Colonic mucosa (tissue), 4 donors: ENCODE measurements around the gene PTRHD1. TPM values are rescaled to one million over a fixed set of nuclear protein-coding genes. Genes with fewer than 3 reads are reported as not detected.
A peak's percentile ranks its signal among the peaks of the same experiment; 100 is the strongest.
"Not testable (repeated sequence)": the region's sequence is repeated elsewhere in the genome, so short reads cannot be mapped to it uniquely, and the experiment has no call there.

Experiments
- DNase-seq: peaks from one replicate; pipeline ENCODE4 v3.0.0-alpha.2; 2020
- H3K27ac ChIP-seq: fragments of 200-600 bp; one replicate; pipeline ENCODE4 v1.8.0; 2021
- H3K27me3 ChIP-seq: fragments of 200-600 bp; one replicate; pipeline ENCODE4 v1.8.0; 2021
- H3K36me3 ChIP-seq: fragments of 200-600 bp; one replicate; pipeline ENCODE4 v1.8.0; 2021
- H3K4me1 ChIP-seq: fragments of 200-600 bp; one replicate; pipeline ENCODE4 v1.8.0; 2021; ENCODE audit warnings: mild to moderate bottlenecking
- H3K4me3 ChIP-seq: fragments of 200-600 bp; one replicate; pipeline ENCODE4 v1.8.0; 2021
- H3K9ac ChIP-seq, 2 donors: one replicate each; pipeline ENCODE4 v1.7.0; 2013; ENCODE audit warnings: control low read depth in 2 of 2, low read depth in 2 of 2, low read length in 2 of 2
- H3K9me3 ChIP-seq: fragments of 200-600 bp; one replicate; pipeline ENCODE4 v1.8.0; 2021
- CTCF ChIP-seq: fragments of 200-600 bp; IDR thresholded peaks from one replicate; pipeline ENCODE4 v1.8.0; 2022; ENCODE audit warnings: antibody characterized with exemption, mild to moderate bottlenecking
- intact Hi-C: fragments of 100-400 bp; cut with DNase I; formaldehyde crosslinking; loops from one replicate; pipeline ENCODE4 v1.14.1; 2022
- total RNA-seq, 2 donors: library from RNA; stranded (reverse); fragmentation: NEBNext Ultra II Directional in 1 of 2; extraction: Animal tissue kit (Norgen Biotek cat#: 25700) in 1 of 2; gene quantifications; one replicate each; pipeline ENCODE4 v1.2.1, GENCODE V29; 2021
- donor health status: healthy.
- donor health status: DM: no; HTN: no; CAD: no.
- donor health status: DM: no; HTN: no; CAD: no.

PTRHD1 gene
- total RNA-seq, 2 donors from 2014 or later, result 38.2 to 47.6 TPM

- DNase-seq, result peak; percentile 8
- intact Hi-C loops, result no loop called here
- no peaks in the 10 kb centered on the region for H3K4me1 ChIP-seq
- no peaks in the 10 kb centered on the region for H3K9me3 ChIP-seq
- no peaks in the 10 kb centered on the region for H3K36me3 ChIP-seq
- no peak overlapping the region for H3K27ac ChIP-seq
- H3K4me3 ChIP-seq, result no peak overlapping the region
- no peak for TF ChIP-seq CTCF
- H3K9ac ChIP-seq, result no peak overlapping the region
- no peaks in the 10 kb centered on the region for H3K27me3 ChIP-seq
Measured at GRCh38 chr2:24813691-24814137, 20.5 kb upstream of the PTRHD1 start.

- no peak overlapping the region for H3K9ac ChIP-seq
- H3K9me3 ChIP-seq, result no peaks in the 10 kb centered on the region
- intact Hi-C loops, result no loop called here
- no peaks in the 10 kb centered on the region for H3K27me3 ChIP-seq
- H3K4me1 ChIP-seq, result no peaks in the 10 kb centered on the region
- no peak overlapping the region for H3K4me3 ChIP-seq
- TF ChIP-seq CTCF, result no peak
- no peak overlapping the region for H3K27ac ChIP-seq
- no peaks in the 10 kb centered on the region for H3K36me3 ChIP-seq
- no peak for DNase-seq
Measured at GRCh38 chr2:24809316-24810007, 16.3 kb upstream of the PTRHD1 start.

GRCh38 chr2:24806661-24807036, 13.5 kb upstream of the PTRHD1 start:
- H3K36me3 ChIP-seq, result no peaks in the 10 kb centered on the region
- H3K9ac ChIP-seq, result no peak overlapping the region
- no peak for TF ChIP-seq CTCF
- H3K27ac ChIP-seq, result no peak overlapping the region
- no peak for DNase-seq
- no peak overlapping the region for H3K4me3 ChIP-seq
- no peaks in the 10 kb centered on the region for H3K4me1 ChIP-seq
- H3K27me3 ChIP-seq, result no peaks in the 10 kb centered on the region
- intact Hi-C loops, result no loop called here
- no peaks in the 10 kb centered on the region for H3K9me3 ChIP-seq

GRCh38 chr2:24805811-24806660, 12.8 kb upstream of the PTRHD1 start:
- H3K4me1 ChIP-seq, intact Hi-C loops, H3K27me3 ChIP-seq, H3K4me3 ChIP-seq, H3K36me3 ChIP-seq, H3K27ac ChIP-seq, H3K9me3 ChIP-seq, H3K9ac ChIP-seq: not testable (repeated sequence)
- DNase-seq, result peak; percentile 50

GRCh38 chr2:24800487-24800886, 7.3 kb upstream of the PTRHD1 start:
- intact Hi-C loops, H3K27ac ChIP-seq, H3K9ac ChIP-seq, DNase-seq, H3K4me3 ChIP-seq, H3K27me3 ChIP-seq, H3K4me1 ChIP-seq, H3K36me3 ChIP-seq, H3K9me3 ChIP-seq: not testable (repeated sequence)

GRCh38 chr2:24797644-24798043, 4.5 kb upstream of the PTRHD1 start:
- intact Hi-C loops, result no loop called here
- no peak for DNase-seq
- H3K36me3 ChIP-seq, result peaks cover 4% of the 10 kb centered on the region
- no peak overlapping the region for H3K4me3 ChIP-seq
- H3K4me1 ChIP-seq, result no peaks in the 10 kb centered on the region
- TF ChIP-seq CTCF, result no peak
- no peak overlapping the region for H3K9ac ChIP-seq
- H3K27ac ChIP-seq, result no peak overlapping the region
- no peaks in the 10 kb centered on the region for H3K27me3 ChIP-seq
- no peaks in the 10 kb centered on the region for H3K9me3 ChIP-seq
